Head of caudate nucleus (tissue), 42 donors: ENCODE data around the gene SLC5A11.

Source experiments
- DNase-seq, 42 donors: peaks; one replicate each; pipeline versions ENCODE4 v3.0.0 to v3.0.0-alpha.2; 2020 to 2021; ENCODE audit warnings: mixed read lengths in 7 of 42
- intact Hi-C: fragments of 100-400 bp; cut with DNase I; formaldehyde crosslinking; loops from one replicate; pipeline ENCODE4 v1.15.0; 2022

Gene SLC5A11

GRCh38 chr16:24900230-24900629 lies 54.5 kb downstream of the SLC5A11 start:
- intact Hi-C loops, result no loop called here
- no peak for DNase-seq

GRCh38 chr16:24906199-24906808 lies 60.5 kb downstream of the SLC5A11 start:
- no peak for DNase-seq
- intact Hi-C loops, result no loop called here

- intact Hi-C loops, result no loop called here
- DNase-seq, result no peak
Measured at GRCh38 chr16:24906901-24907300, 61.1 kb downstream of the SLC5A11 start.

DNA sequence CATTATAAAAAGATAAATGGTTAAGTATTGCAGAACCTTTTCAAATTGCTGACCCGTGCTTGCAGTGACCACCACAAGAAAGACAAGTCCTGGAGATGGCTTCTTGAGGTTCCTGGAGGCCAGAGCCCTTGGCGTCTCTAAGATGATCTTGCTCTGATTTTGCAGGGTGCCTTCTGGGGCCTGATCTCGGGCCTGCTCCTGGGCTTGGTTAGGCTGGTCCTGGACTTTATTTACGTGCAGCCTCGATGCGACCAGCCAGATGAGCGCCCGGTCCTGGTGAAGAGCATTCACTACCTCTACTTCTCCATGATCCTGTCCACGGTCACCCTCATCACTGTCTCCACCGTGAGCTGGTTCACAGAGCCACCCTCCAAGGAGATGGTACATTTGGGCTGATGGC lies 63.0 kb downstream of the SLC5A11 start:
- intact Hi-C loops, result no loop called here
- no peak for DNase-seq

DNA sequence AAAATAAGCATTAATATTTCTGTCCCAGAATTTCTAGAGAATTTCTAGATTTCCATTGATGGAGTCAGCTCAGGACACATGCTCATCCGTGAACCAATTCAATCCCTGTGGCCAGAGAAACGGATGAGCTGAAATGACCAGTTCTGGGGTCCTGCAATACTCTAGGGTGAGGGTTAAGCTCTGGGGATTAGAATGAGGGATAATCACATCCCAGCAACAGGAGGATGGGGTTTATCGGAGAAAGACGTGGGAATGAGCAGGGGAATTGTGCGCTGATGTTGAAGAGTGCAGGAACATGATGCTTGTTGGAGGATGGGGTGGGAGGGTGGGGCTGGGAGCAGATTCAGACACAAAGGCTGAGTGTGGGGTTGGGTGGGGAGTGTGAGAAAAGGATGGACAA lies 64.1 kb downstream of the SLC5A11 start:
- no peak for DNase-seq
- intact Hi-C loops, result no loop called here

- no peak for DNase-seq
- intact Hi-C loops, result no loop called here
Measured at GRCh38 chr16:24915019-24915418, 69.3 kb downstream of the SLC5A11 start.

GRCh38 chr16:24915576-24915975 lies 69.8 kb downstream of the SLC5A11 start:
- intact Hi-C loops, result no loop called here
- DNase-seq, result no peak

DNA sequence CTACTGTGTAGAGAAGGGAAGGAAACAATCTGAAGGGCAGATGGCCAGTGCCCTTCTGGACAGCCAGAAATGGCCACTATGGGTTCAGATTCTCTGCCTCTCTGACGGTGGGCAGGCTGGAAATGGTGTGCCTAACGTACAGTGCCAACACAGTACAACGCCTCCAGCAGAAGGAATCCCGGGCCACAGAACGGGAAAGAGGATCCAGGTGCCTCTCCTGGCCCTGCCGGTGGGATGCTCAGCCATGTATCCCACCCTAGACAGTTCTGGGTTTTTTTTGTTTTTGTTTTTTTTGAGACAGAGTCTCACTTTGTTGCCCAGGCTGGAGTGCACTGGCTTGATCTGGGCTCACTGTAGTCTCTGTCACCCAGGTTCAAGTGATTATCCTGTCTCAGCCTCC lies 71.5 kb downstream of the SLC5A11 start:
- intact Hi-C loops, result no loop called here
- DNase-seq, result no peak

GRCh38 chr16:24917891-24918290 lies 72.1 kb downstream of the SLC5A11 start:
- no peak for DNase-seq
- intact Hi-C loops, result no loop called here

DNA sequence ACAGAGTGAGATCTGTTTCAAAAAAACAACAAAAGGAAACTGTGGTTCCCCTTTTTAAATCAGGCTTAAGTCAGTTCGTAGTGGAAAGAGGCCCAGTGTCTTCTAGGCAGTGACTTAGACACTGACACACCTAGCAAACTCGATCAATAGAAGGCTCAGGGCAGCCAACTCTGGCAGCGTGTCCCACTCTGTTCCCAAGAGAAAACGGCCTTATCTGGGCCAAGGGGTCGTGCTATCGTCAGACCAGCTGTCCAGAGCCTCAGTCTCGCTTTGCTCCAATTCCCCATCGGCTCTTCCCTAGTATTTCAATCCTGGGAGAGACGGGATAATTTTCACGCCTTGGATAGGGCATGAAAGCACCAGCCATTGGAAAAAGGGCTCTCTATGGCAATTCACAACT lies 72.9 kb downstream of the SLC5A11 start:
- DNase-seq, result no peak
- intact Hi-C loops, result no loop called here

GRCh38 chr16:24919536-24919935 lies 73.8 kb downstream of the SLC5A11 start:
- intact Hi-C loops, result no loop called here
- DNase-seq, result peak in 8 of 42 donors; percentile 15 to 64 (median 26)

GRCh38 chr16:24920568-24920967 lies 74.8 kb downstream of the SLC5A11 start:
- intact Hi-C loops, result no loop called here
- no peak for DNase-seq

GRCh38 chr16:24921229-24921628 lies 75.5 kb downstream of the SLC5A11 start:
- intact Hi-C loops, result no loop called here
- no peak for DNase-seq

DNA sequence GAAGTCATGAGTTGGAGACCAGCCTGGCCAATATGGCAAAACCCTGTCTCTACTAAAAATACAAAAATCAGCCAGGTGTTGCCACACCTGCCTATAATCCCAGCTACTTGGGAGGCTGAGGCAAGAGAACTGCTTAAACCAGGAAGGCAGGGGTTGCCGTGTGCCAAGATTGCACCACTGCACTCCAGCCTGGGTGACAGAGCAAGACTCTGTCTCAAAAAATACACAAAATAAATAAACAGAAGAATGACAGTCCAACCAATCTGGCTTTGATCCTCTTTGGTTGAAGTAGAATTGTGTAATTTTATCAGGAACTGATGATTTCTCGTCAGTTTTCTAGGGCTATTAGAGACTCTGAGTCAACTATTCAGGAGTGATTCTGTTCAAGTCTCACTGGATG lies 79.4 kb downstream of the SLC5A11 start:
- intact Hi-C loops, result no loop called here
- no peak for DNase-seq

- DNase-seq, result no peak
- intact Hi-C loops, result no loop called here
Measured at GRCh38 chr16:24929409-24929808, 83.6 kb downstream of the SLC5A11 start.

- no peak for DNase-seq
- intact Hi-C loops, result no loop called here
Measured at GRCh38 chr16:24930440-24930839, 84.7 kb downstream of the SLC5A11 start.

DNA sequence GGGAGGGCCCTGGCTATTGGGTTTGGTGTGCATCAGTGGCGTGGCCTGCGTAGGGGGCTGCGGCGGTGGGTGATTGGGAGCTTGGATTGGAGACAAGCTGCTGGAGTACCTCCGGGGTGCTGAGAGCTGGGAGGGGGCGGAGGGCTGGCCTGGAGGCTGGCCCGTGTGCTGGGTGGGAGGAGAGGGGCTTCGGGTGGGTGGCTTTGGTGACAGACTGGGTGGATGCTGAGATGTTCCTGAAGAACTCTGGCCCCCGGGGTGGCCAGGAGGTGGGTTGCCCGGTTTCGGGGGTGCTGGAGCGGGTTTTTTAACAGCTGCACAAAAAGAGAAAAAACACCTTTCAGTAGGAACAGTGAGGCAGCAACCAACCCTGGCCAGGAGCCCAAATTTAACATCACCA lies 85.3 kb downstream of the SLC5A11 start:
- intact Hi-C loops, result no loop called here
- no peak for DNase-seq

- DNase-seq, result no peak
Measured at GRCh38 chr16:24935336-24935735, 89.6 kb downstream of the SLC5A11 start.

GRCh38 chr16:24936151-24936550 lies 90.4 kb downstream of the SLC5A11 start:
- DNase-seq, result no peak
- intact Hi-C loops, result no loop called here

More at GRCh38 chr16:24935336-24935735, 89.6 kb downstream of the SLC5A11 start:
- intact Hi-C loops, result no loop called here

DNA sequence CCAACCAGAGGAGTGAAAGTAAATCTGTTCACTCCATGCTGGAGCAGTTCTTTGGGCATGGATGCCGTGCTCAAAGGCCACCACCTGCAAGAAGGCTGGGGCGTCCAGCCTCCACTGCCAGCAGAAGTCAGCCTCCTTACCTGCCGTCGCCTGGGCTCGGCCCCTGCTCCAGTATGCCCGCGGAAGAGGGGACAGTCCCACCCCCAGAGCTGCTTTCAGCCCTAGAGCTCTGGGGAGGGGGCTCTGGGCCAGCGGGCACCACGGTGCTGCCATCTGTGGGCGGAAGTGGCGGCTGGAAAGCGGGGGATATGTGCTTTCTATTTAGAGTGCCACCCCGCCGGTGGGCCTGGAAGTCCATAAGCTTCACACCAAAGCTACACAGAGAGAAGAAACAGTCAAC lies 93.5 kb downstream of the SLC5A11 start:
- peak in 3 of 42 donors; percentile 11 to 22 (median 17) for DNase-seq
- intact Hi-C loops, result no loop called here

- no peak for DNase-seq
- intact Hi-C loops, result no loop called here
Measured at GRCh38 chr16:24939738-24940137, 94.0 kb downstream of the SLC5A11 start.

GRCh38 chr16:24943471-24943870 lies 97.7 kb downstream of the SLC5A11 start:
- DNase-seq, result no peak
- intact Hi-C loops, result no loop called here
